Ascending aorta (tissue), 2 donors: ENCODE results near the gene CACNG1. TPM values are rescaled to one million over a fixed set of nuclear protein-coding genes. Genes with fewer than 3 reads are reported as not detected.
"Not testable (repeated sequence)": the region's sequence is repeated elsewhere in the genome, so short reads cannot be mapped to it uniquely, and the experiment has no call there.

Experiments used
- DNase-seq, 2 donors: peaks; one replicate each; pipeline ENCODE4 v3.0.0-alpha.2; 2019; ENCODE audit warnings: low spot score in 2 of 2
- H3K27ac ChIP-seq, 2 donors: fragments of 200-600 bp; sonication (generic); one replicate each; pipeline ENCODE4 v1.5.1; 2016 to 2017; ENCODE audit warnings: mild to moderate bottlenecking in 1 of 2
- H3K27me3 ChIP-seq: fragments of 200-600 bp; sonication (generic); one replicate; pipeline ENCODE4 v1.5.1; 2017
- H3K36me3 ChIP-seq, 2 donors: fragments of 200-600 bp; sonication (generic); one replicate each; pipeline ENCODE4 v1.5.1; 2016
- H3K4me1 ChIP-seq, 2 donors: fragments of 200-600 bp; sonication (generic); one replicate each; pipeline ENCODE4 v1.5.1; 2016 to 2017; ENCODE audit warnings: mild to moderate bottlenecking in 1 of 2
- H3K4me3 ChIP-seq, 2 donors: fragments of 200-600 bp; sonication (generic); one replicate each; pipeline ENCODE4 v1.5.1; 2016 to 2017; ENCODE audit warnings: mild to moderate bottlenecking in 1 of 2
- H3K9me3 ChIP-seq, 2 donors: fragments of 200-600 bp; sonication (generic); one replicate each; pipeline ENCODE4 v1.5.1; 2016
- intact Hi-C: fragments of 100-400 bp; cut with DNase I; formaldehyde crosslinking; loops from one replicate; pipeline ENCODE4 v1.15.1; 2023
- total RNA-seq: library from RNA; depleted of rRNA; stranded (reverse); fragments of >200 nt; gene quantifications from one replicate; pipeline ENCODE4 v1.1.0, GENCODE V29; 2016
- TF ChIP-seq, protein P1 (sequence below), 3 experiments: fragments of 200-600 bp in 2 of 3; fragments of 450-650 bp in 1 of 3; sonication (generic) in 2 of 3; IDR thresholded peaks; one replicate each; pipeline ENCODE4 v1.5.1; 2016 to 2019; ENCODE audit warnings: antibody characterized with exemption in 3 of 3, mild to moderate bottlenecking in 1 of 3, moderate library complexity in 1 of 3

CACNG1 gene
- total RNA-seq, 1 donor from 2014 or later, result not detected

DNA sequence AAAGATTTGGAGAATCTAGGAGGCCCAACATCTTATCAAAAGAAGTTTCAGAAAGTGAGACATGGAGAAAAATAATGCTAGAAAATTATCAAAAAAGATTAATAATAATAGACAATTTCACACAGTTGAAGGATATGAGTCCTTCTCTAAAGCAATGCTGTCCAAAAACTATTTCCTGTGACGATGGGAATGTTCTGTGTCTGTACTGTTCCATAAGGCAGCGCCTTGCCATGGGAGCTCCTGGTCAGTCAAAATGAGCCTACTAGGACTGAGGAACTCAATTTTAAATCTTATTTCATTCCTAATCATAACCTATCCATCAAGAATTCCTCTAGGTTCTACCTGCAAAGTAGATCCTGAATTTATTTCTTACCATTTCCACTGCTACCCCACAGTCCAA is 49.0 kb downstream of the CACNG1 start:
- H3K9me3 ChIP-seq, result no peaks in the 10 kb centered on the region
- H3K4me1 ChIP-seq, result no peaks in the 10 kb centered on the region
- no peaks in the 10 kb centered on the region for H3K27me3 ChIP-seq
- no peak overlapping the region for H3K27ac ChIP-seq
- DNase-seq, result no peak
- peaks cover 2 to 4% of the 10 kb centered on the region in 2 donors for H3K36me3 ChIP-seq
- no peak overlapping the region for H3K4me3 ChIP-seq
- TF ChIP-seq, protein P1, sequence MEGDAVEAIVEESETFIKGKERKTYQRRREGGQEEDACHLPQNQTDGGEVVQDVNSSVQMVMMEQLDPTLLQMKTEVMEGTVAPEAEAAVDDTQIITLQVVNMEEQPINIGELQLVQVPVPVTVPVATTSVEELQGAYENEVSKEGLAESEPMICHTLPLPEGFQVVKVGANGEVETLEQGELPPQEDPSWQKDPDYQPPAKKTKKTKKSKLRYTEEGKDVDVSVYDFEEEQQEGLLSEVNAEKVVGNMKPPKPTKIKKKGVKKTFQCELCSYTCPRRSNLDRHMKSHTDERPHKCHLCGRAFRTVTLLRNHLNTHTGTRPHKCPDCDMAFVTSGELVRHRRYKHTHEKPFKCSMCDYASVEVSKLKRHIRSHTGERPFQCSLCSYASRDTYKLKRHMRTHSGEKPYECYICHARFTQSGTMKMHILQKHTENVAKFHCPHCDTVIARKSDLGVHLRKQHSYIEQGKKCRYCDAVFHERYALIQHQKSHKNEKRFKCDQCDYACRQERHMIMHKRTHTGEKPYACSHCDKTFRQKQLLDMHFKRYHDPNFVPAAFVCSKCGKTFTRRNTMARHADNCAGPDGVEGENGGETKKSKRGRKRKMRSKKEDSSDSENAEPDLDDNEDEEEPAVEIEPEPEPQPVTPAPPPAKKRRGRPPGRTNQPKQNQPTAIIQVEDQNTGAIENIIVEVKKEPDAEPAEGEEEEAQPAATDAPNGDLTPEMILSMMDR (IDR thresholded peaks at IDR 0.05), result no peak
- intact Hi-C loops, result no loop called here

DNA sequence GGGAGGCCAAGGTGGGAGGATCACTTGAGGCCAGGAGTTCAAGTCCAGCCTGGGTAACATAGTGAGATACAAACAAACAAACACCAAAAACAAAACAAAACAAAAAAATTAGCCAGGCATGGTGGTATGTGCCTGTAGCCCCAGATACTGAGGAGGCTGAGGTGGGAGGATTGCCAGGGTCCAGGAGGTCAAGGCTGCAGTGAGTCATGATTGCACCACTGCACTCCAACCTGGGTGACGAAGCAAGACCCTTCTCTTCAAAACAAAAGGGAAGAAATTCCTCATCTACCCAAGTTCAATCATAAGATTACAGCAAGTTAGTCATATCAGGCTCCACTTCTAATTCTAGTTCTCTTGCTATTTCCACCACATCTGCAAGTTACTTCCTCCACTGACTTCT is 50.9 kb downstream of the CACNG1 start:
- H3K36me3 ChIP-seq, H3K9me3 ChIP-seq, H3K4me3 ChIP-seq, intact Hi-C loops, H3K27me3 ChIP-seq, DNase-seq, H3K4me1 ChIP-seq, H3K27ac ChIP-seq: not testable (repeated sequence)

DNA sequence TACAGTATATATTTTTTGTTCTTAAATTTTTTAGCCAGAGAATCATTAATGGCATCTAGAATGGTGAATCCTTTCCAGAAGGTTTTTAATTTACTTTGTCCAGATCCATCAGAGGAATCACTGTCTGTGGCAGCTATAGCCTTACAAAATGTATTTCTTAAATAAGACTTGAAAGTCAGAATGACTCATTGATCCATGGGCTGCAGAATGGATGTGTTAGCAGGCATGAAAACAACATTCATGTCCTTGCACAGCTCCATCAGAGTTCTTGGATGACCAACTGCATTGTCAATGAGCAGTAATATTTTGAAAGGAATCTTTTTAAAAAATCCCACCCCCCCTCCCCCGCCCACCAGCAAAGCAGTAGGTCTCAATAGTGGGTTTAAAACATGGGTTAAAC is 51.4 kb downstream of the CACNG1 start:
- intact Hi-C loops, result no loop called here
- TF ChIP-seq, protein P1 (IDR thresholded peaks at IDR 0.05), result no peak

DNA sequence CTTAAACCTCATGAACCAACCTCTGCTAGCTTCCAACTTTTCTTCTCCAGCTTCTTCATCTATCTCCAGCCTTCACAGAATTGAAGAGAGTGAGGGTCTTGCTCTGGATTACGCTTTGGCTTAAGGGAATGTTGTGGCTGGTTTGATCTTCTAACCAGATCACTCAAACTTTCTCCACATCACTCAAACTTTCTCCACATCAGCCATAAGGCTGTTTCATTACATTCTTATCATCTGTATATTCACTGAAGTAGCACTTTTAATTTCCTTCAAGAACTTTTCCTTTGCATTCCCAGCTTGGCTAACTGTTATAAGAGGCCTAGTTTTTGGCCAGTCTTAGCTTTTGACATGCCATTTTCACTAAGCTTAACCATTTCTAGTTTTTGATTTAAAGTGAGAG is 52.3 kb downstream of the CACNG1 start:
- TF ChIP-seq, protein P1 (IDR thresholded peaks at IDR 0.05), result no peak
- intact Hi-C loops, result no loop called here

More for the DNA sequence above, 51.4 kb downstream of the CACNG1 start:
- Histone ChIP-seq H3K36me3 (peaks cover 0 to 4% of the 10 kb centered on the region in 2 donors), H3K9me3 (no peaks in the 10 kb centered on the region), H3K27ac (no peak overlapping the region), H3K27me3 (no peaks in the 10 kb centered on the region), H3K4me3 (no peak overlapping the region), H3K4me1 (no peaks in the 10 kb centered on the region)
- no peak for DNase-seq

DNA sequence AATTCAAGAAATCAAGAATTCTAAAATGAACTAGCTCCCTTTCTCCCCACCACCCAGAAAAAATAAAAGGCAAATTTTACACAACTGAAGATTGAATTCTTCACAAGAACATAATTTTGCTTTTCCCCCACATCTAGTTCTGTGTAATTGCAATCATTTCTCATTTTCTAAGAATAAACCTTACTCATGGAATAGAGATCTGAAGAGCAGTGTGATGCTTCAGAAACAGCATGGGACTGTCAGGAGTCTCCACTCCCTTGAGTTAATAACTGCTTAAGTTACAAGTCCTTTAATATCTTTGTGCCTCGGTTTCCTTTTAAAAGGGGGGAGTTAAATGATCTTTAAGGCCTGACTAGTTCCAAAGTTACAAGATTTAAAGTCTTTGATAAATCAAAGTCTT is 53.7 kb downstream of the CACNG1 start:
- no peak overlapping the region for H3K27ac ChIP-seq
- no peak overlapping the region for H3K4me3 ChIP-seq
- no peak for DNase-seq
- peaks cover 0 to 4% of the 10 kb centered on the region in 2 donors for H3K36me3 ChIP-seq
- H3K4me1 ChIP-seq, result no peaks in the 10 kb centered on the region
- no peaks in the 10 kb centered on the region for H3K9me3 ChIP-seq
- H3K27me3 ChIP-seq, result no peaks in the 10 kb centered on the region
- intact Hi-C loops, result no loop called here
- TF ChIP-seq, protein P1 (IDR thresholded peaks at IDR 0.05), result no peak

More for the DNA sequence above, 52.3 kb downstream of the CACNG1 start:
- Histone ChIP-seq H3K4me3 (no peak overlapping the region), H3K27me3 (no peaks in the 10 kb centered on the region), H3K27ac (no peak overlapping the region), H3K9me3 (no peaks in the 10 kb centered on the region), H3K36me3 (peaks cover 0 to 4% of the 10 kb centered on the region in 2 donors), H3K4me1 (no peaks in the 10 kb centered on the region)
- DNase-seq, result no peak

DNA sequence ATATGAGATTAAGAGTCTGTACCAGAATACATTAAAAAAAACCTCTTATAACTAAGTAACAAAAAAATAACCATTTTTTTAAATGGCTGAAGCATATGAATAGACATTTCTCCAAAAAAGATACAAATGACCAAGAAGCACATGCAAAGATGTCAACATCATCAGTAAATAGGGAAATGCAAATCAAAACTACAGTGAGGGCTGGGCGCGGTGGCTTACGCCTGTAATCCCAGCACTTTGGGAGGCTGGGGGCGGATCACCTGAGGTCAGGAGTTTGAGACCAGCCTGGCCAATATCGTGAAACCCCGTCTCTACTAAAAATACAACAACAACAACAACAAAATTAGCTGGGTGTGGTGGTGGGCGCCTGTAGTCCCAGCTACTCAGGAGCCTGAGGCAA is 60.3 kb downstream of the CACNG1 start:
- H3K4me1 ChIP-seq, result not testable (repeated sequence)
- H3K36me3 ChIP-seq, result peaks cover 19 to 32% of the 10 kb centered on the region in 2 donors

DNA sequence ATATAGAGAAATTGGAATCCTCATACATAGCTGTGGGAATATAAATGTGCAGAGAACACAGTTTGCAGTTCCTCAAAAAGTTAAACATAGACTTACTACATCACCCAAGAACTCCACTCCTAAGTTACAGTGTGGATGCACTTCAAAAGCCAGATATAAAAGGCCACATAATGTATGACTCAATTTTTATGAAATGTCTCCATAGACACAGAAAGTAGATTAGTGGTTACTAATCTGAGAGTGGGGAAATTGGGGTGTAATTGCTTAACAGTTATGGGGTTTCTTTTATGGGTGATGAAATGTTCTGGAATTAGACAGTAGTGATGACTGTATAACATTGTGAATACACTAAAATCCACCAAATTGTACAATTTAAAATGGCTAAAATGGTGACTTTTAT is 60.9 kb downstream of the CACNG1 start:
- intact Hi-C loops, result no loop called here
- DNase-seq, result no peak

More for the DNA sequence above, 60.3 kb downstream of the CACNG1 start:
- H3K4me3 ChIP-seq, DNase-seq, H3K27me3 ChIP-seq, H3K27ac ChIP-seq, intact Hi-C loops, H3K9me3 ChIP-seq: not testable (repeated sequence)

More for the DNA sequence above, 60.9 kb downstream of the CACNG1 start:
- no peak overlapping the region for H3K27ac ChIP-seq
- no peak overlapping the region for H3K4me3 ChIP-seq
- TF ChIP-seq, protein P1 (IDR thresholded peaks at IDR 0.05), result no peak
- H3K27me3 ChIP-seq, result no peaks in the 10 kb centered on the region
- H3K36me3 ChIP-seq, result peaks cover 19 to 32% of the 10 kb centered on the region in 2 donors
- no peaks in the 10 kb centered on the region for H3K4me1 ChIP-seq
- no peaks in the 10 kb centered on the region for H3K9me3 ChIP-seq
